ENCODE results near the gene PLA2G4C.

PLA2G4C gene

GRCh38 chr19:48000846-48001245, 109.8 kb downstream of the PLA2G4C start:
- DNase-seq (ENCODE audit: low read depth in 2 of 2, low spot score in 1 of 2): no peak

GRCh38 chr19:47998800-47999199, 111.8 kb downstream of the PLA2G4C start:
- DNase-seq (ENCODE audit: low read depth in 2 of 2, low spot score in 1 of 2): no peak

All from stimulated activated CD8-positive, alpha-beta memory T cell treated with anti-CD3 and anti-CD28 coated beads, Interleukin-4, amount 100 ng/mL, for 4 hours (primary cell).